Raji (cell line): ENCODE data around the gene GABARAPL1.

Source experiments
- POLR2A ChIP-seq: IDR thresholded peaks from 2 replicates; pipeline ENCODE4 v1.6.1; 2011; ENCODE audit warnings: low read depth, low read length, control low read depth; ENCODE audit not compliant: insufficient read depth

Gene GABARAPL1

DNA sequence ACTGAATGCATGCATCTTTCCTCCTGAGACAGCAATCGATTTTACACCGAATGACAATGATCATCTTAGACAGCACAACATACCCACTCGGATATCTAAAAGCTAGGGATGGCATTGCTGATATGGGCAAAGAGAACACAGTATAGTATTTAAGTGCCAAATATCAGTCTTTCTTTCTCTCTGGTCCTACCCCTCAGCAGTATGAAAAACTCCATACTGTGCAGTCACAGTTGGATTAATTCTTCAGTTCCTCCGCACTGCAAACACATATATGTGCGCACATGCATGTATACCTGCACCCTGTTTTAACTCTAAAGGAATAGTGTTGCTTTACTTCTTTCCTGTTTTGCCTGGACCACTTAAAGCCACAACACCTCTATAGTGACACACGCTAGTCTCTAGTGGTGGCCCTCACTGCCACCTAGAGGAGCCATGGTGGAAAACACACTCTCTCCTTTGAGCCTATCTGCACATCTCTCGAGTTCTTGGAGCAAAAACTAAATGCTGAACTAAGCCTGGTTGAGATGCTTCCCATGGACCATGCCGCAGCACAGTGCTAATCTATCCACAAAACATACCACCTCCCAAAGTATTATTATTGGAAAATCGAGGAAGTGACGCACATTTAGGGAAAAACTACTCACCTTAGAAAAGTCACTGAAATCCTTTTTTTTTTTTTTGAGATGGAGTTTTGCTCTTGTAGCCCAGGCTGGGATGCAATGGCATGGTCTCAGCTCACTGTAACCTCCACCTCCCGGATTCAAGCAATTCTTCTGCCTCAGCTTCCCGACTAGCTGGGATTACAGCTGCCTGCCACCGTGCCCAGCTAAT lies 21.9 kb upstream of the GABARAPL1 start:
- TF ChIP-seq POLR2A, result no peak

GRCh38 chr12:10191865-10192264 lies 20.8 kb upstream of the GABARAPL1 start:
- no peak for TF ChIP-seq POLR2A

DNA sequence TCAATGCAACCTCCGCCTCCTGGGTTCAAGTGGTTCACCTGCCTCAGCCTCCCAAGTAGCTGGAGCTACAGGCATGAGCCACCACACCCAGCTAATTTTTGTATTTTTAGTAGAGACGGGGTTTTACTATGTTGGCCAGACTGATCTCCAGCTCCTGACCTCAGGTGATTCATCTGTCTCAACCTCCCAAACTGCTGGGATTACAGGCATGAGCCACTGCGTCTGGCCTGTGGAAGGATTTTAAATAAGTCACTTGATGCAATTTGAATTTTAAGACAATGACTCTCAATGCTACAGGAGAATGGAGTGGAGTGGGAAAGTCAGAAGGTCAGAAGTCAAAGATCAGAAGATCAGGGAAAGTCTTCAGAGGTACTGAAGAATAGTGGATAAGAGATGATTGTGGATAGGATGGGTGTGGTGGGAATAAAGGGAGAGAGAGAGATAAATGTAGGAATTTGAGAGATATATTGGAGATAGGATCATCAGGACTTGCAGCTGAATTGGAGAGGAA lies 18.5 kb upstream of the GABARAPL1 start:
- no peak for TF ChIP-seq POLR2A

DNA sequence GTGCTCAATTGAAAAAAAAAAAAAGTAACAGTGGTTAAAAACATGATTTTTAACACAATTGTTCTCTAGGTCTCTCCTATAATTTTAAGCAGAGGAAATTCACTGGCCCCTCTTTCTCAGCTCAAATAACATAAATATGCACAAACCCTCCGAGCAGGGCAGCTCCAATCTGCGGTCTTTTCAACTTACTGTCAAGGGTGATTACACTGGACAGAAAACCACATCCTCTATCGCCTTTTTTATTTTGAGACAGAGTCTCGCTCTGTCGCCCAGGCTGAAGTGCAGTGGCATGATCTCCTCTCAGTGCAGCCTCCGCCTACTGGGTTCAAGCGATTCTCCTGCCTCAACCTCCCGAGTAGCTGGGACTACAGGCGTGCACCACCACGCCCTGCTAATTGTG lies 16.5 kb upstream of the GABARAPL1 start:
- no peak for TF ChIP-seq POLR2A

DNA sequence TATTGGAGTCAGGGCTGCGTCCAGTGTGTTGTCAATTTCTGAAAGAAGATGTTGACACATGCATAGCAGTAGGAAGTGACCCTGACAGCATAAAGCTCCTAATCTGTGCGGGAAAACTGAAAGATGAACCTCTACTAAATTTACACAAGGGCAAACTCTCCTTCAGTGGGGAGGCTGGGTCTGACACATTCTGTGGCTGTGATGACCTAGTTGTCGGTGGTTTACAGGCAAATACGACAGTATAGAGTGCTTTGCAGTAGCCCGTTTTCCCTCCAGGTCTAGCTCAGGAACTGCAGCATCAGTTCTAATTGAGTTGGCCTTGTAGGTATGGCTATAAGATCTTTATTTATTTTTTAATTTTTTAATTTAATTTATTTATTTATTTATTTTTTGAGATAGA lies 14.8 kb upstream of the GABARAPL1 start:
- no peak for TF ChIP-seq POLR2A

- no peak for TF ChIP-seq POLR2A
Measured at GRCh38 chr12:10205220-10205807, 7.4 kb upstream of the GABARAPL1 start.

DNA sequence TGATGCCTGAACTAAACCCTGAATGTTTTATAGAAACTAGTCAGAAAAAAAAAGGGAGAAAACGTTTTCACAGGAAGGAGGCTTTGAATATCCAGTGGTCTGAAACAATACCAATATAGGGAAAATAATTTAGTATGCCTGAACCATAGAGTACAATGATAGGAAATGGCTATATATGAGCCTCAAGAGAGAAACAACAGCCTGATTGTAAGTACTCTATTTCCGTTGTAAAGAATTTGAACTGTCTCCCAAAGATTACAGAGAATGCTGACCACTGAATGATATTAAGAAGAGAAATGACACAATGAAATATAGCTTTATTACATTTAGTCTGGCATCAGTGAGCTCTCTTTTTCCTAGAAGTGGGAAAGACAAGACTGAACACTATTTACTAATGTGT lies 5.5 kb upstream of the GABARAPL1 start:
- no peak for TF ChIP-seq POLR2A

DNA sequence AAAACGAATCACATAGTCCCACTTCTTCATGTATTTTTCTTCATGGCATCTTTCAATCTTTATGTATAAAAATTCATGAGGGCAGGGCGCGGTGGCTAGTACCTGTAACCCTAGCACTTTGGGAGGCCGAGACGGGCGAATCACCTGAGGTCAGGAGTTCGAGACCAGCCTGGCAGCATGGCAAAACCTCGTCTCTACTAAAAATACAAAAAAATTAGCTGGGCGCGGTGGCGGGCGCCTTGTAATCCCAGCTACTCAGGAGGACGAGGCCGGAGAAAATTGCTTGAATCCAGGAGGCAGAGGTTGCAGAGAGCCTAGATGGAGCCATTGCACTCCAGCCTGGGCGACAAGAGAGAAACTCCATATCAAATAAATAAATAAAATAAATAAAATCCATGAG lies 2.5 kb upstream of the GABARAPL1 start:
- TF ChIP-seq POLR2A, result no peak

DNA sequence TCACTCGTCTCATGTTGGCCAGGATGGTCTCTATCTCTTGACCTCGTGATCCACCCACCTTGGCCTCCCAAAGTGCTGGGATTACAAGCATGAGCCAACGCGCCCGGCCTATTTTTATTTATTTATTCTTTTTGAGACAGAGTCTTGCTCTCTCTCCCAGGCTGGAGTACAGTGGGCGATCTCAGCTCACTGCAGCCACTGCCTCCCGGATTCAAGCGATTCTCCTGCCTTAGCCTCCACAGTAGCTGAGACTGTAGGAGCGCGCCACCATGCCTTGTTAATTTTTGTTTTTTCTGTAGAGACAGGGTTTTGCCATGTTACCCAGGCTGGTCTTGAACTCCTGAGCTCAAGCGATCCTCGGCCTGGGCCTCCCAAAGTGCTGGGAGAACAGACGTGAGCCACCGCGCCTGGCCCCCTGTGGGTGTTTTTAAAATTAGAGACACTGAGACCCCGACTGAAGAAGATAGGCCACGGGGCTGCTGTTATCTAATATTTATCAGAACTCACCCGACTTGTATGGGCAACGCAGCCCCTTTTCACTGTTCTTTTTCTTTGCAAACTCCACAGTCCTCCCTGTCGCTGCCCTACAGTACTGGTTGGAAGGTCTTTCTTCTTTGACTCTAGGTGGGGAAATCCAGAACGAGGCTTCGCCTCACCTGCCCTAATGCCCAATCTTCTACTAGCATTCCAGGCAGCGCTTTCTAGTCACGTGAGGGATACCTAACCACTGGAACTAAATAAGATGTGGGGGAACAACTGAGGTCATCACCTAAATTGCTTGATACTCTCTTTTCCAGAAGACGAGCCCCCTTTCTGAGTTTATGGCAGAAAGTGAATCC lies 1.4 kb upstream of the GABARAPL1 start:
- no peak for TF ChIP-seq POLR2A

GRCh38 chr12:10211940-10212738 lies 538 bp upstream of the GABARAPL1 start:
- no peak for TF ChIP-seq POLR2A

DNA sequence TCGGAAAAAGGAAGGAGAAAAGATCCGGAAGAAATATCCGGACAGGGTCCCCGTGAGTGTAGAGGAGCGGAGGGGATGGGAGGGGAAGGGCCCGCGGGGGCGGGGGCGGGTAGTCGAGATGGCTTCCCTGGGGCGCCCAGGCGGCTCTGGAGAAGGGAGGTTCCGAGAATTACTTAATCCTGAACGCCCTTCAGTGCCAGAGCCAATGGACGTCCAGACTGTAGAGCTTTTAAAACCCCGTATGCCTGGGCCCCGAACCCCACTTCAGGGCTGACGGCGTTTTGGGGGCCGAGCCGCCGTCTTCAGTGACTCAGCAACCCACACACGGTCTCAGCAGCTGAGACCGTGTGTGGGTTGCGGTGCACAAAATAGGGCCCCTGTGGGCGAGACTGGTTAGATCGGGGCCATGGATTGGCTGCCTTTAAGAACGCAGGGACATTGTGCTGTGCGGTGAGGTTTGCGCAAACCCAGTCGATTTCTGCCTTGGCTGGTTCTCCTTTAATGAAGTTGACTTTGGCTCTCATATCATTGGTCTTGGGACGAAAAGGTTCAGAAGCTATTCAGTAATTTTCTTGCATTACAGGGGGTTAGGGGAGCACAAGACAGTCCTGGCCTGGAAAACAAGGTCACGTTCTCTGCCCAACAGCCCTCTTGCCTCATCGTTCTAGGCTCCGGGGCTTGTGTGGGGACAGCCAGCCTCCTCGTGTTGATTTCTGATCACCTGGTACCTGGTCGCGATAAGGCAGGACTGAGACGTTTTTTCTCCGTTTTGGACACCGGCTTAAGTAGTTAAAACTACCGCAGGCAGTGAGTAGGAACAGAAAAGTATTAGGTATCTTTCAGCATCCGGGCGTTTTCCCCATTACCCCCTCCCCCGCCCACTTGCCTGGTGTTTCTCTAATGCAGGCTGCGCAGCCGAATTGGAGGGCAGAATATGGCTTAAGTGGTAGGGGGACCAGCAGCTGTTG lies 775 bp downstream of the GABARAPL1 start:
- no peak for TF ChIP-seq POLR2A

GRCh38 chr12:10214136-10214894 lies 1.6 kb downstream of the GABARAPL1 start:
- TF ChIP-seq POLR2A, result no peak

GRCh38 chr12:10214895-10215267 lies 2.2 kb downstream of the GABARAPL1 start:
- TF ChIP-seq POLR2A, result no peak
